PFSK-1 (cell line): ENCODE measurements around the gene CNKSR1.

Experiments
- FOXP2 ChIP-seq: optimal IDR thresholded peaks from 2 replicates; pipeline ENCODE3; 2011; ENCODE audit warnings: borderline replicate concordance, control low read depth, inconsistent platforms; ENCODE audit not compliant: insufficient read depth; ENCODE audit errors: extremely low read length, extremely low read depth
- POLR2AphosphoS5 ChIP-seq: IDR thresholded peaks from 2 replicates; pipeline ENCODE4 v1.6.1; 2012; ENCODE audit warnings: low read depth, mild to moderate bottlenecking, control low read depth, low read length, moderate library complexity
- SIN3A ChIP-seq: IDR thresholded peaks from 2 replicates; pipeline ENCODE4 v1.6.1; 2012; ENCODE audit warnings: mild to moderate bottlenecking, low read length, moderate library complexity, borderline replicate concordance; ENCODE audit not compliant: insufficient read depth
- TAF1 ChIP-seq: IDR thresholded peaks from 2 replicates; pipeline ENCODE4 v1.6.1; 2012; ENCODE audit warnings: low read length, control low read depth, borderline replicate concordance; ENCODE audit not compliant: insufficient read depth
- TF ChIP-seq, protein P1 (sequence below), 2 experiments: IDR thresholded peaks; 2 replicates each; pipeline versions ENCODE4 v1.6.1 to v1.8.0; 2011 to 2012; ENCODE audit warnings: low read depth in 2 of 2, low read length in 2 of 2, control low read depth in 1 of 2, inconsistent platforms in 1 of 2, mild to moderate bottlenecking in 1 of 2, moderate library complexity in 1 of 2; ENCODE audit not compliant: insufficient read depth in 1 of 2

The CNKSR1 gene

DNA sequence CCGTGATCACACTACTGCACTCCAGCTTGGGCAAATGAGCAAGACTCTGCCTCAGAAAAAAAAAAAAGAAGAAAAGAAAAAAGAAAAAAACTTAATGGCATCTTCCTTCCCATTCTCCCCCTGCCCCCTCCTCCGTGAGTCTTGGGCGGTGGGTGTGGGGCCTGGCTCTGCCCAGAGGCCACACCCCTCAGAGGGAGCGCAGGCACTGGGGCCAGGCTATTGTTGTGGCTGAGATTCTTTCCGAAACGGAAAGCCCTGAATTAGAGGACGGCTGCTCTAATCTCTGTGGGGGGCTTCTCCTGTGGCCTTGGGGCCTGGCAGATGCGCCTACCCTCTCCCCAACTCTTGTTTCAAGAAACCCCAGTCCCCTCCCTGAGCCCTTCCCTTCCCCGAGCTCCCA is 22.5 kb upstream of the CNKSR1 start:
- TF ChIP-seq TAF1 = no peak
- no peak for TF ChIP-seq SIN3A
- no peak for TF ChIP-seq POLR2AphosphoS5
- TF ChIP-seq, protein P1, sequence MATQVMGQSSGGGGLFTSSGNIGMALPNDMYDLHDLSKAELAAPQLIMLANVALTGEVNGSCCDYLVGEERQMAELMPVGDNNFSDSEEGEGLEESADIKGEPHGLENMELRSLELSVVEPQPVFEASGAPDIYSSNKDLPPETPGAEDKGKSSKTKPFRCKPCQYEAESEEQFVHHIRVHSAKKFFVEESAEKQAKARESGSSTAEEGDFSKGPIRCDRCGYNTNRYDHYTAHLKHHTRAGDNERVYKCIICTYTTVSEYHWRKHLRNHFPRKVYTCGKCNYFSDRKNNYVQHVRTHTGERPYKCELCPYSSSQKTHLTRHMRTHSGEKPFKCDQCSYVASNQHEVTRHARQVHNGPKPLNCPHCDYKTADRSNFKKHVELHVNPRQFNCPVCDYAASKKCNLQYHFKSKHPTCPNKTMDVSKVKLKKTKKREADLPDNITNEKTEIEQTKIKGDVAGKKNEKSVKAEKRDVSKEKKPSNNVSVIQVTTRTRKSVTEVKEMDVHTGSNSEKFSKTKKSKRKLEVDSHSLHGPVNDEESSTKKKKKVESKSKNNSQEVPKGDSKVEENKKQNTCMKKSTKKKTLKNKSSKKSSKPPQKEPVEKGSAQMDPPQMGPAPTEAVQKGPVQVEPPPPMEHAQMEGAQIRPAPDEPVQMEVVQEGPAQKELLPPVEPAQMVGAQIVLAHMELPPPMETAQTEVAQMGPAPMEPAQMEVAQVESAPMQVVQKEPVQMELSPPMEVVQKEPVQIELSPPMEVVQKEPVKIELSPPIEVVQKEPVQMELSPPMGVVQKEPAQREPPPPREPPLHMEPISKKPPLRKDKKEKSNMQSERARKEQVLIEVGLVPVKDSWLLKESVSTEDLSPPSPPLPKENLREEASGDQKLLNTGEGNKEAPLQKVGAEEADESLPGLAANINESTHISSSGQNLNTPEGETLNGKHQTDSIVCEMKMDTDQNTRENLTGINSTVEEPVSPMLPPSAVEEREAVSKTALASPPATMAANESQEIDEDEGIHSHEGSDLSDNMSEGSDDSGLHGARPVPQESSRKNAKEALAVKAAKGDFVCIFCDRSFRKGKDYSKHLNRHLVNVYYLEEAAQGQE (IDR thresholded peaks at IDR 0.05; ENCODE audit: insufficient read depth in 1 of 2, low read depth in 2 of 2, low read length in 2 of 2) = no peak
- no peak for TF ChIP-seq FOXP2

DNA sequence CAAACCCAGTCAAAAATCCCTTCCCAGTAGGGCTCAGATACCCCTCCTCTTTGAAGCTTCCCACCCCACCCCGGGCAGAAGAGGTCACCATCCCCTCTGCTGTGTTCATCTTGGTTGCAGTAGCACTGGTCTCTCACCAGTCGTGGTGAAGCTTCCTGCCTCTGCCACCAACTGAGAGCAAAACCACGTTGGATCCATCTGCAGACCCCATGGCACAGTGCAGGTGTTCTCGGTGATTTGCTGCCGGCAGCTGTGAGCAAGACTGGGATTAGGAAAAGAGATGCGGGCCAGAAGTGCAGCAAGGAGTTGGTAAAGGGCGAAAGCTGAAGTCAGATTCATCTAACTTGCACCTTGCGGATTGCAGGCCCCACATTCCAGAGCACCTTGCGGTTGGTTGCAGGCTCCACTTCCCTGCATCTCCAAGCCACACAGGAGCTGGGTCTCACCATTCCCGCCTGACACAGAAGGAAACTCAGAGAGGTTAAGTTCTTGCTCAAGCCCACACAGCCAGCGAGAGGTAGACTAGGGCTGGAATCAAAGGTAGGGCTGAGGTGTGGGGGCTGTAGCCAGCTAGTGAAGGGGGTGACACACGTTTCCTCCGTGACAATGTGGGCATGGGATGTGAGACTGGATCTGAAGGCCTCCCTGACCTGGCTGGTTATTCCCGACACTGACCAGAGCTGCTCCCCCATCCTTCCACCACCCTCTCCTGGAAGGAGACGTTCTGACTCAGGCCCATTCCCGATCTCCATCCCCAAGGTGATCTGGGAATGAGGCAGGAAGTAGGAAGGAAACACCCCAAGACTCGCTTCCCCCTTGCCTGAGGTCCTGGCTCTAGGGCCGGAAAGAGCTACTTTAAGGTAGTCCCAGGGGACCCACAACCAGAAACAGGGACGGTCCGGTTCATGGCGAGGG is 21.7 kb upstream of the CNKSR1 start:
- TF ChIP-seq TAF1 (no peak), FOXP2 (no peak), SIN3A (no peak), POLR2AphosphoS5 (no peak)
- TF ChIP-seq, protein P1 (IDR thresholded peaks at IDR 0.05; ENCODE audit: insufficient read depth in 1 of 2, low read depth in 2 of 2, low read length in 2 of 2) = no peak

DNA sequence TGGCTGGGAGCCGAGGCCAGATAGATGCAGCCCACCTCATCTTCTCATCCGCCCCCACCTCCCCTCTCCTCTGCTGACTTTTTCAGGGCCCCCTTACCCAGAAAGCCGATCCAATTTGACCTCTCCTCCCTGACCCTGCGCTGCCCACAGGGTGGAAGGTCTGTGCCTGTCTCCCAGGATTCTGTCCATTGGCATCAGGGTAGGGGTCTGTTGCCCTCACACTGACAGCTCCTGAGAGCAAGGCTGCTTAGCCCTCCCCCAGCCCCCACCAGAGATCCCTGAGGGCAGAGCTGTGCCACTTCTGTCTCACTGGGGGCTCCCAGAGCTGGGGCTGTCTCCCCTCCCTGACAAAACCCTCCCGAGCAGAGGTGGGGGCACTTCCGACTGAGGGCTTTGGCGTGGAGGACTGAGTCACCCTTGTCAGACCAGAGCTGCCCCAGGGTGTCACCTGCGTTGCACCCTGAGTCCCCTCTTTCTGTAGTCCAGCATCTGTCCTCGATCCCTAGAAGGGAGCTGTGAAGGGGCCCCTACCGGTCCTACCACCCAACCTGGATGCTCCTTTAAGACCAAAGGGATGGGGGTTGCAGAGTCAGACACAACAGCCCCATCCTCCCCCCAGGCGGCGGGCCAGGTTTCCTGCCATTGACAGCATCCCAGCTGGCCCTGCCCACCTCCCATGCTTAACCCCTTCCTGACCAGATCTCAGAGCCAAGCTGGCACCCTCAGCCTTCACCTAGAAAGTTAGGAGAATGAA is 20.8 kb upstream of the CNKSR1 start:
- TF ChIP-seq SIN3A (peak; percentile 62; the same call in 1 of the 2 replicates), FOXP2 (peak; percentile 83), TAF1 (no peak)

DNA sequence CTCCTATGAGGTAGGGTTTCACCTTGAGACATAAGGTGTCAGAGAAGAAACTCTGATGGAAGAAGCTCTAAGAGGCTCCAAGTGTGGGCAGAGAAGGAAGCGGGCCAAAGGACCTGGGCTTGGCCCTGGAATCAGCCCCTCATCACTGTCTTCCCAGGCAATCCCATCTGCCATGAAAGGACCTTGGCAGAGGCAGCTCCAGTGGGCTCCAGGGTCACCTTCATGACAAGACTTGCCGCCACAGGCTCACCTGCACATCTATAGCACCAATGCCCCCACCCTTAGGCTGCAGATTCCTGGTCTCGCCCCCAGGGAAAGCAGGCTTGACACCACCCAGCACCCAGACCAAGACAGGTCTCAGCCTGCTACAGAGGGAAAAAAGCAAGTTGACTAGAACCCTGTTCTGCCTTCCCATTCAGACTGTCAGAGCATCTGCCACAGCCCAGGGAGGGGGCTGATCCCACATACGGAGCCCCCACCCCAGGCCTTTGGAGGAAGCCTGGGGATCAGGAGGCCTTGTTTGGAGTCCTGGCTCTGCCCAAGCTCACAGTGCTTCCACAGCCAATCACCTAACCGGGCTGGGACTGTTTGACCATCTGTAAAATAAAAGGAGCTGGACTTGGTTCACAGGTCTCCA is 18.9 kb upstream of the CNKSR1 start:
- TF ChIP-seq SIN3A (no peak), TAF1 (no peak), FOXP2 (no peak), POLR2AphosphoS5 (no peak)
- TF ChIP-seq, protein P1 (IDR thresholded peaks at IDR 0.05; ENCODE audit: insufficient read depth in 1 of 2, low read depth in 2 of 2, low read length in 2 of 2) = no peak
